Measurements from ENCODE around the gene FAP. TPM values are rescaled to one million over a fixed set of nuclear protein-coding genes. Genes with fewer than 3 reads are reported as not detected.

Gene FAP
- total and polyA plus RNA-seq, 2 of the 8 experiments (the other 6 are each of a cell fraction or from before 2014, with no cell fraction given) = not detected

DNA sequence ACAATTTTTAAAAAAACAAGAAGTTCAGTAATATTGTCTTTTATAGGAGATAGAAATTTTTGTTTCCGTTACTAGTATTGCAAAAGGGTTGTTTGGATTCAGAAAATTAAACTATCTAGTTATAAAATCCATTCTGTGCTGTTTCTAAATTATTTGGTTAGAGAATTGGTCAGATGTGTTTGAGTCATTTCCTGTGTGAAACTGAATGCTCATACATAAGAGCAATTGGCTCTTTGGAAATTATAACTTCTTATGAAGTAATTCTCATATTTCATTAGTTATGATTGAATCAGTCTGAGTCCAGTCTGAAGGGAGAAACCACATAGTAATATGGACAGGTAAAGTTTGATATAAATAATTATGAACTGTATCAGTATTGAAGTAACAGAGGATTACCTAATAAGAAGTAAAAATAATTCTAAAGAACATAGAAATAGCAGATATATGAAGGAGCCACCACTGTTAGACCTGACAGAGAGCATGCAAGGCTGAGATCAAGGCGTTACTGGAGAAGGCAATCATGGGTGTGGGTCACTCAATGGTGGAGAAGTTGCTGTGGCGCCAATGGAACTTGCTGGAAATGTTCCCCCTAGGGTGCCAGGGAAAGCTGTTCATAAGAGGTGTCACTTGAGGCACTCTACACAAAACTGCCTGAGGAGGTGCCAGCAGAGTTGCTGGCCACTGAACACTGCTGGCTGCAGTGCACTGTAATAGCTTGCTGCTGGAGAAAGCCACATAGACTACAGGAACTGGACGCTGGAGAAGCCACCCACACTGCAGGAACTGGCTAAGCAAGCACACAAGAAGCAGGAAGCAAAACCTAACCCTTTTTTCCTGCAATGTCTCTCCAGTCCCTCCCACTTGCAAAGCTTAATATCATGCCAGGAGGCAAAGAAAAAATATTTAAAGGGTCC lies 18.0 kb upstream of the FAP start:
- no peaks in the 10 kb centered on the region for H3K27me3 ChIP-seq (replicated peaks in 1 of 4; ENCODE audit: control insufficient read depth in 3 of 4, extremely low read depth in 1 of 4, insufficient read depth in 3 of 4, low read length in 3 of 4)
- no peaks in the 10 kb centered on the region for H3K9me3 ChIP-seq (ENCODE audit: insufficient read depth in 2 of 2, low read depth in 1 of 2, low read length in 1 of 2)
- 94% methylated on average over 4 of the region's 4 CpGs; no CpG with 5 or more reads in 1 of the 2 experiments for WGBS, 2 experiments (ENCODE audit: extremely low coverage in 1 of 2, insufficient coverage in 1 of 2, insufficient read length in 1 of 2, insufficient replicate concordance in 2 of 2, low coverage in 1 of 2, low lambda C conversion rate in 2 of 2, missing lambda C conversion rate in 1 of 2)
- no peak overlapping the region for H3K56ac ChIP-seq (replicated peaks; ENCODE audit: insufficient read length, low read depth, low read length)
- H3K23me2 ChIP-seq (ENCODE audit: low read depth, low read length) = no peaks in the 10 kb centered on the region
- H3K4me1 ChIP-seq (replicated peaks in 1 of 4; ENCODE audit: control insufficient read depth in 3 of 4, insufficient read depth in 4 of 4, low read length in 3 of 4) = peaks cover 0 to 4% (median 0%) of the 10 kb centered on the region in 4 experiments; a peak in 1 of 7 replicates
- H2BK15ac ChIP-seq (ENCODE audit: low read length) = no peak overlapping the region
- no peak overlapping the region for H3K14ac ChIP-seq (ENCODE audit: insufficient read length)
- no peaks in the 10 kb centered on the region for H3K79me1 ChIP-seq (ENCODE audit: low read depth, low read length)
- no peak overlapping the region for H3K4ac ChIP-seq (replicated peaks; ENCODE audit: insufficient read length, low read depth, low read length)
- ChIA-PET CTCF (ENCODE audit: partially characterized antibody) (interaction anchor here (0.9 to 1.0 kb wide), 2 partner anchors 19 to 38 kb away, joined by 3 read pairs; no protein-coding TSS in a partner anchor), POLR2A (ENCODE audit: partially characterized antibody) (no interaction called here)
- no peak overlapping the region for H2BK120ac ChIP-seq (replicated peaks; ENCODE audit: low read depth, low read length)
- H2BK5ac ChIP-seq (ENCODE audit: low read depth, low read length) = no peak overlapping the region
- no peak overlapping the region for H4K8ac ChIP-seq (ENCODE audit: extremely low read depth, insufficient read depth, low read length)
- H3K18ac ChIP-seq (ENCODE audit: extremely low read depth, low read length) = no peak overlapping the region
- DNase-seq (ENCODE audit: low read depth in 1 of 2, low spot score in 2 of 2) (no peak), FAIRE-seq (no peak)
- no peak overlapping the region for H2BK20ac ChIP-seq (ENCODE audit: low read length)
- H2BK12ac ChIP-seq (ENCODE audit: low read depth, low read length) = no peak overlapping the region
- TF ChIP-seq CEBPB (IDR thresholded peaks at IDR 0.05; ENCODE audit: low read depth, low read length) (no peak), TCF12 (IDR thresholded peaks at IDR 0.05; ENCODE audit: low read depth, low read length) (no peak), TBP (IDR thresholded peaks at IDR 0.05; ENCODE audit: low read depth, low read length) (no peak), KDM1A (IDR thresholded peaks at IDR 0.05; ENCODE audit: borderline replicate concordance, low read length) (no peak), FOSL1 (IDR thresholded peaks at IDR 0.05; ENCODE audit: insufficient read depth, low read depth, low read length) (no peak), CHD1 (IDR thresholded peaks at IDR 0.05; ENCODE audit: low read depth, low read length) (no peak), SP1 (IDR thresholded peaks at IDR 0.05; ENCODE audit: low read depth, low read length) (no peak), POLR2A (IDR thresholded peaks at IDR 0.05; ENCODE audit: control extremely low read depth in 1 of 2, low read depth in 2 of 2, low read length in 2 of 2) (no peak)
- no peak overlapping the region for H2AK5ac ChIP-seq (ENCODE audit: low read depth, low read length)
- no peak overlapping the region for H3K23ac ChIP-seq (ENCODE audit: insufficient read length)
- H3K79me2 ChIP-seq (ENCODE audit: control insufficient read depth in 1 of 2, insufficient read depth in 2 of 2, low read length in 2 of 2) = no peaks in the 10 kb centered on the region
- no peak overlapping the region for H3K27ac ChIP-seq (ENCODE audit: low read depth, low read length)
- H4K5ac ChIP-seq (ENCODE audit: insufficient read length, low read depth, low read length) = no peak overlapping the region
- no peaks in the 10 kb centered on the region for H4K20me1 ChIP-seq (replicated peaks in 1 of 2; ENCODE audit: control insufficient read depth in 1 of 2, insufficient read depth in 2 of 2, low read length in 2 of 2)
- 0 out of 2 replicates have a peak overlapping the region, but pooled peaks have one; percentile 83 for H2AFZ ChIP-seq (ENCODE audit: low read length)
- no peaks in the 10 kb centered on the region for H3K36me3 ChIP-seq (ENCODE audit: control insufficient read depth in 2 of 4, insufficient read depth in 4 of 4, low read length in 3 of 4)
- no peak overlapping the region for H3K9ac ChIP-seq (replicated peaks in 1 of 4; ENCODE audit: extremely low read depth in 1 of 4, low read depth in 3 of 4, low read length in 3 of 4)
- H3K4me3 ChIP-seq (ENCODE audit: extremely low read depth in 1 of 4, insufficient read depth in 2 of 4, low read depth in 3 of 4, low read length in 4 of 4) = no peak overlapping the region
- no peak overlapping the region for H3K4me2 ChIP-seq (ENCODE audit: insufficient read depth in 1 of 2, low read depth in 2 of 2, low read length in 2 of 2)
- H4K91ac ChIP-seq (replicated peaks; ENCODE audit: insufficient read length, low read length) = no peak overlapping the region

Measured in H1 (cell line).